K562 (cell line): ENCODE results near the gene PCBD2. TPM values are rescaled to one million over a fixed set of nuclear protein-coding genes. Genes with fewer than 3 reads are reported as not detected.

ENCODE experiments used
- ATAC-seq: fragments of 200-7000 bp; cut with Tn5 transposase; 3 replicates; pipeline ENCODE4 v1.9.1; 2020; ENCODE audit warnings: moderate library complexity
- BruUV-seq: library from RNA; stranded (reverse); fragments of 400-500 nt; replicated peaks from 2 replicates; lab custom pipeline; 2021; lab: Mats Ljungman, UMichigan
- CTCF ChIA-PET: fragments of 300-600 bp; formaldehyde crosslinking; extraction: SDS; loops from one replicate; lab custom pipeline; 2021; ENCODE audit warnings: low intra/inter-chr PET ratio; lab: Yijun Ruan, JAX
- POLR2A ChIA-PET: fragments of 300-600, 350-650 bp; sonication (Branson Sonifier 250); formaldehyde crosslinking; extraction: SDS; loops from one replicate; lab custom pipeline; 2021; ENCODE audit warnings: antibody characterized with exemption, inconsistent platforms; lab: Yijun Ruan, JAX
- DNase-seq, 4 experiments: peaks; one replicate each; pipeline versions ENCODE4 v3.0.0 to v3.0.0-alpha.2; 2011 to 2018; ENCODE audit warnings: low spot score in 3 of 4, mixed read lengths in 3 of 4; ENCODE audit errors: extremely low read depth in 1 of 4
- FAIRE-seq: peaks from 2 replicates; lab custom pipeline; 2011; peaks lifted over from hg19 to GRCh38; lab: Jason Lieb, UNC
- H2AFZ ChIP-seq: 2 replicates; pipeline ENCODE4 v1.6.0; 2011; ENCODE audit warnings: low read depth, low read length, control low read depth, inconsistent platforms
- H3K27ac ChIP-seq: fragments of 200-600 bp; 3 replicates; pipeline ENCODE4 v1.8.0; 2011; ENCODE audit warnings: low read depth, mild to moderate bottlenecking, control low read depth, inconsistent platforms, low read length, moderate library complexity, mixed read lengths; ENCODE audit errors: extremely low read depth
- H3K27me3 ChIP-seq, 2 experiments: fragments of 300-600 bp in 1 of 2; 2 replicates in 1 of 2; 3 replicates in 1 of 2; pipeline versions ENCODE4 v1.6.0 to v1.8.0; 2011; ENCODE audit warnings: inconsistent platforms in 2 of 2, low read length in 2 of 2, mild to moderate bottlenecking in 1 of 2, mixed read lengths in 1 of 2, moderate library complexity in 1 of 2; ENCODE audit not compliant: control insufficient read depth in 2 of 2, insufficient read depth in 2 of 2
- H3K36me3 ChIP-seq: fragments of 300-600 bp; 3 replicates; pipeline ENCODE4 v1.8.0; 2011; ENCODE audit warnings: mild to moderate bottlenecking, low read length, inconsistent platforms; ENCODE audit not compliant: control insufficient read depth, insufficient read depth
- H3K4me1 ChIP-seq, 2 experiments: fragments of 200-600 bp in 1 of 2; replicated peaks in 1 of 2; 2 replicates in 1 of 2; 3 replicates in 1 of 2; pipeline versions ENCODE4 v1.5.1 to v1.8.0; 2011; ENCODE audit warnings: inconsistent platforms in 2 of 2, low read length in 2 of 2, mild to moderate bottlenecking in 1 of 2, mixed read lengths in 1 of 2, moderate library complexity in 1 of 2; ENCODE audit not compliant: control insufficient read depth in 2 of 2, insufficient read depth in 2 of 2
- H3K4me2 ChIP-seq: 2 replicates; pipeline ENCODE4 v1.6.1; 2011; ENCODE audit warnings: low read length, control low read depth, inconsistent platforms, mixed read lengths; ENCODE audit not compliant: insufficient read depth
- H3K4me3 ChIP-seq: fragments of 200-600 bp; sonication (generic), shearing (Covaris generic); 2 replicates; pipeline ENCODE4 v1.5.1; 2016; ENCODE audit warnings: control low read depth, inconsistent platforms
- H3K79me2 ChIP-seq: fragments of 200-600 bp; 3 replicates; pipeline ENCODE4 v1.8.0; 2011; ENCODE audit warnings: low read length, inconsistent platforms; ENCODE audit not compliant: control insufficient read depth, insufficient read depth
- H3K9ac ChIP-seq, 2 experiments: 2 replicates each; pipeline versions ENCODE4 v1.6.0 to v1.6.1; 2011; ENCODE audit warnings: low read depth in 2 of 2, low read length in 2 of 2, control low read depth in 1 of 2, inconsistent platforms in 1 of 2, mild to moderate bottlenecking in 1 of 2, mixed read lengths in 1 of 2; ENCODE audit not compliant: insufficient read depth in 1 of 2
- H3K9me1 ChIP-seq: one replicate; pipeline ENCODE4 v1.6.0; 2011; ENCODE audit warnings: inconsistent platforms, mild to moderate bottlenecking, low read length, moderate library complexity; ENCODE audit not compliant: control insufficient read depth, insufficient read depth
- H3K9me3 ChIP-seq: replicated peaks from 2 replicates; pipeline ENCODE4 v1.5.1; 2011; ENCODE audit warnings: low read depth, low read length, inconsistent platforms; ENCODE audit not compliant: control insufficient read depth, insufficient read depth
- H4K20me1 ChIP-seq: replicated peaks from 2 replicates; pipeline ENCODE4 v1.6.1; 2011; ENCODE audit warnings: low read length, inconsistent platforms, mixed read lengths; ENCODE audit not compliant: control insufficient read depth, insufficient read depth
- GABPA ChIP-seq: fragments of 200-800 bp; sonication (Bioruptor generic); conservative IDR thresholded peaks from 2 replicates; pipeline ENCODE4 v1.6.1; 2016; ENCODE audit warnings: low read depth, missing genetic modification characterization, missing compliant biosample characterization
- KDM1A ChIP-seq, 2 experiments: fragments of 450-650 bp; IDR thresholded peaks; 2 replicates each; pipeline ENCODE4 v1.6.1; 2016; ENCODE audit warnings: mild to moderate bottlenecking in 2 of 2
- RBM15 ChIP-seq: fragments of 200-400 bp; formaldehyde crosslinking; IDR thresholded peaks from 2 replicates; pipeline ENCODE4 v1.6.1; 2018; ENCODE audit warnings: mild to moderate bottlenecking, low read length, moderate library complexity; ENCODE audit not compliant: insufficient read depth
- SP1 ChIP-seq: sonication (generic); formaldehyde crosslinking; IDR thresholded peaks from 2 replicates; pipeline ENCODE4 v1.8.1; 2022; ENCODE audit warnings: mild to moderate bottlenecking, missing genetic modification reagents
- TFAP4 ChIP-seq: sonication (generic); formaldehyde crosslinking; IDR thresholded peaks from 2 replicates; pipeline ENCODE4 v1.8.0; 2022; ENCODE audit warnings: missing genetic modification reagents, mild to moderate bottlenecking, moderate library complexity, borderline replicate concordance
- ZBTB8A ChIP-seq: fragments of 450-650 bp; IDR thresholded peaks from 2 replicates; pipeline ENCODE4 v1.6.1; 2018; ENCODE audit warnings: mild to moderate bottlenecking, moderate library complexity; ENCODE audit not compliant: partially characterized antibody
- ZNF134 ChIP-seq: fragments of 250-450 bp; sonication (Bioruptor Pico); conservative IDR thresholded peaks from 2 replicates; pipeline ENCODE4 v1.4.0; 2020
- ZNF449 ChIP-seq: fragments of 250-450 bp; sonication (Bioruptor Pico); IDR thresholded peaks from 2 replicates; pipeline ENCODE4 v1.8.0; 2022; ENCODE audit warnings: moderate library complexity, mild to moderate bottlenecking, inconsistent platforms
- ZNF639 ChIP-seq, 2 experiments: fragments of 200-800 bp in 1 of 2; sonication (Bioruptor generic) in 1 of 2; sonication (generic) in 1 of 2; formaldehyde crosslinking in 1 of 2; IDR thresholded peaks in 1 of 2; conservative IDR thresholded peaks in 1 of 2; 2 replicates each; pipeline versions ENCODE4 v1.5.0 to v1.6.1; 2016 to 2020; ENCODE audit warnings: missing compliant biosample characterization in 1 of 2, missing genetic modification characterization in 1 of 2, missing genetic modification reagents in 1 of 2
- ZNF644 ChIP-seq: fragments of 200-800 bp; sonication (Bioruptor generic); IDR thresholded peaks from 2 replicates; pipeline ENCODE4 v1.6.1; 2016; ENCODE audit warnings: low read depth, missing genetic modification characterization, missing compliant biosample characterization
- WGBS: fragments of 100-300 bp; shearing (Covaris generic); methylation state at CpG from one replicate; pipeline ENCODE4 v1.1.6; 2016; ENCODE audit warnings: low coverage, mixed read lengths; ENCODE audit not compliant: insufficient coverage; ENCODE audit errors: missing lambda C conversion rate; 5-methylcytosine and 5-hydroxymethylcytosine counted together
- in situ Hi-C: fragments of 300-500 bp; cut with MboI; formaldehyde crosslinking; loops from 4 replicates; pipeline ENCODE4 v1.15.0; 2018; ENCODE audit warnings: inconsistent platforms, mixed read lengths
- intact Hi-C: fragments of 100-400 bp; cut with micrococcal nuclease; formaldehyde crosslinking; loops from 2 replicates; pipeline ENCODE4 v1.14.2; 2022
- polyA plus RNA-seq, 8 experiments: library from polyadenylated mRNA; depleted of rRNA in 4 of 8; stranded (reverse) in 5 of 8; unstranded in 3 of 8; fragments of >200 nt; fragmentation: Nextera tagmentation in 2 of 8; fragmentation: Illumina TruSeq in 1 of 8; extraction: Ambion mirVana in 2 of 8; extraction: Trizol in 1 of 8; gene quantifications; 2 replicates each; pipeline versions ENCODE4 v1.2.1 to v1.2.3, GENCODE V29; 2011 to 2014; ENCODE audit warnings: inconsistent platforms in 1 of 8, missing spikeins in 1 of 8
- total RNA-seq, 7 experiments: library from RNA; depleted of rRNA in 6 of 7; stranded (reverse); fragments of >200 nt in 6 of 7; fragmentation: Illumina TruSeq in 2 of 7; extraction: Trizol in 2 of 7; gene quantifications; 2 replicates each; pipeline versions ENCODE4 v1.2.1 to v1.2.3, GENCODE V29; 2011 to 2021; ENCODE audit warnings: low replicate concordance in 1 of 7
- TF ChIP-seq, protein P1 (sequence below): fragments of 250-450 bp; sonication (Bioruptor Pico); IDR thresholded peaks from 2 replicates; pipeline ENCODE4 v1.5.0; 2022; ENCODE audit warnings: mild to moderate bottlenecking

The PCBD2 gene
- total and polyA plus RNA-seq, 9 of the 15 experiments (the other 6 are each of a cell fraction or from before 2014, with no cell fraction given) = 5.2 to 13.8 (median 7.8) TPM

- H3K9me3 ChIP-seq = no peaks in the 10 kb centered on the region
- in situ Hi-C loops (no loop called here), intact Hi-C loops (no loop called here)
- no peaks in the 10 kb centered on the region for H3K27me3 ChIP-seq
- H2AFZ ChIP-seq = no peak overlapping the region
- peaks cover 49% of the 10 kb centered on the region for H3K36me3 ChIP-seq
- BruUV-seq = no TSS peak
- no peak overlapping the region for H3K4me2 ChIP-seq
- ChIA-PET CTCF (no interaction called here), POLR2A (interaction anchor here (0.7 to 2.3 kb wide), 4 partner anchors 9 to 44 kb away, joined by 3 to 8 read pairs (median 3); no protein-coding TSS in a partner anchor)
- no peak for TF ChIP-seq ZNF134 (CRISPR knock-in tag)
- no peak for TF ChIP-seq KDM1A (IDR thresholded peaks at IDR 0.05)
- TF ChIP-seq TFAP4 (CRISPR knock-in tag) = no peak
- TF ChIP-seq SP1 (CRISPR knock-in tag) = no peak
- TF ChIP-seq, protein P1, sequence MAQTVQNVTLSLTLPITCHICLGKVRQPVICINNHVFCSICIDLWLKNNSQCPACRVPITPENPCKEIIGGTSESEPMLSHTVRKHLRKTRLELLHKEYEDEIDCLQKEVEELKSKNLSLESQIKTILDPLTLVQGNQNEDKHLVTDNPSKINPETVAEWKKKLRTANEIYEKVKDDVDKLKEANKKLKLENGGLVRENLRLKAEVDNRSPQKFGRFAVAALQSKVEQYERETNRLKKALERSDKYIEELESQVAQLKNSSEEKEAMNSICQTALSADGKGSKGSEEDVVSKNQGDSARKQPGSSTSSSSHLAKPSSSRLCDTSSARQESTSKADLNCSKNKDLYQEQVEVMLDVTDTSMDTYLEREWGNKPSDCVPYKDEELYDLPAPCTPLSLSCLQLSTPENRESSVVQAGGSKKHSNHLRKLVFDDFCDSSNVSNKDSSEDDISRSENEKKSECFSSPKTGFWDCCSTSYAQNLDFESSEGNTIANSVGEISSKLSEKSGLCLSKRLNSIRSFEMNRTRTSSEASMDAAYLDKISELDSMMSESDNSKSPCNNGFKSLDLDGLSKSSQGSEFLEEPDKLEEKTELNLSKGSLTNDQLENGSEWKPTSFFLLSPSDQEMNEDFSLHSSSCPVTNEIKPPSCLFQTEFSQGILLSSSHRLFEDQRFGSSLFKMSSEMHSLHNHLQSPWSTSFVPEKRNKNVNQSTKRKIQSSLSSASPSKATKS (CRISPR knock-in tag) = no peak
- no peak for TF ChIP-seq ZNF644
- no peak for TF ChIP-seq ZNF449 (CRISPR knock-in tag)
- TF ChIP-seq RBM15 = no peak
- no peak for TF ChIP-seq ZBTB8A
- no peak for TF ChIP-seq GABPA (tag)
- TF ChIP-seq ZNF639 (CRISPR knock-in tag; conservative IDR thresholded peaks at IDR 0.05 in 1 of 2, IDR thresholded peaks at IDR 0.05 in 1 of 2) = no peak
- H3K4me3 ChIP-seq = no peak overlapping the region
- no peak for DNase-seq
- FAIRE-seq = peak; percentile 60
- WGBS = 89% methylated on average over 8 of the region's 9 CpGs
- no peaks in the 10 kb centered on the region; a peak in 1 of 5 replicates for H3K4me1 ChIP-seq
- no peaks in the 10 kb centered on the region for H3K9me1 ChIP-seq
- no peaks in the 10 kb centered on the region; the same call in 1 of the 2 replicates for H4K20me1 ChIP-seq
- no peak overlapping the region for H3K27ac ChIP-seq
- H3K79me2 ChIP-seq = no peaks in the 10 kb centered on the region
- no peak for ATAC-seq
- no peak overlapping the region for H3K9ac ChIP-seq
Observed at GRCh38 chr5:134920848-134921575, 16.1 kb downstream of the PCBD2 start.
